Spleen (tissue), 3 donors: ENCODE measurements around the gene RNF187.

Experiments
- POLR2A ChIP-seq, 3 donors: fragments of 450-650 bp; IDR thresholded peaks; one replicate each; pipeline ENCODE4 v1.5.1; 2017; ENCODE audit warnings: antibody characterized with exemption in 3 of 3, mild to moderate bottlenecking in 1 of 3
- POLR2AphosphoS5 ChIP-seq, 3 donors: sonication (generic); formaldehyde crosslinking; IDR thresholded peaks; one replicate each; pipeline ENCODE4 v1.5.1; 2017; ENCODE audit warnings: antibody characterized with exemption in 3 of 3

GRCh38 chr1:228544021-228544850, 57.1 kb downstream of the RNF187 start:
- no peak for TF ChIP-seq POLR2AphosphoS5 (IDR thresholded peaks at IDR 0.05)
- no peak for TF ChIP-seq POLR2A (IDR thresholded peaks at IDR 0.05)
